HCT116 (cell line): ENCODE data around the gene ZNF521. TPM values are rescaled to one million over a fixed set of nuclear protein-coding genes. Genes with fewer than 3 reads are reported as not detected.

Experiments used
- ATAC-seq: fragments of 200-7000 bp; cut with Tn5 transposase; 2 replicates; pipeline ENCODE4 v1.9.1; 2020; ENCODE audit warnings: mild to moderate bottlenecking, moderate library complexity
- BruUV-seq: library from RNA; stranded (reverse); fragments of 400-500 nt; replicated peaks from 2 replicates; lab custom pipeline; 2021; lab: Mats Ljungman, UMichigan
- CTCF ChIA-PET: fragments of 300-600 bp; sonication (Branson Sonifier 250); formaldehyde crosslinking; loops from one replicate; lab custom pipeline; 2021; ENCODE audit warnings: antibody characterized with exemption; lab: Charles Lee
- POLR2A ChIA-PET: fragments of 300-600, 350-600 bp; sonication (Branson Sonifier 250); formaldehyde crosslinking; loops from one replicate; lab custom pipeline; 2021; ENCODE audit warnings: antibody characterized with exemption; lab: Charles Lee
- RAD21 ChIA-PET, 2 experiments: fragments of 300-600 bp; sonication (Branson Sonifier 250); formaldehyde crosslinking; loops; one replicate each; lab custom pipeline; 2023; ENCODE audit warnings: low total read pairs in 2 of 2; ENCODE audit not compliant: uncharacterized antibody in 2 of 2, unreplicated experiment in 2 of 2, low non-redundant PET in 1 of 2; lab: Charles Lee
- DNase-seq: peaks from one replicate; pipeline ENCODE4 v3.0.0-alpha.2; 2010; ENCODE audit warnings: low read depth, low spot score
- H2AFZ ChIP-seq: fragments of 200-600 bp; shearing (Covaris generic), sonication (generic); 2 replicates; pipeline ENCODE4 v1.6.1; 2017; ENCODE audit warnings: low read depth, mixed run types, mixed read lengths, antibody characterized with exemption, low read length; ENCODE audit not compliant: poor library complexity, severe bottlenecking
- H3K27ac ChIP-seq: 2 replicates; pipeline ENCODE4 v1.5.1; 2012; ENCODE audit warnings: low read depth, low read length
- H3K27me3 ChIP-seq: fragments of 200-600 bp; sonication (generic); 2 replicates; pipeline ENCODE4 v1.6.1; 2016; ENCODE audit warnings: mixed run types, low read length, mixed read lengths; ENCODE audit not compliant: insufficient read depth
- H3K36me3 ChIP-seq, 2 experiments: fragments of 200-500 bp in 1 of 2; fragments of 200-600 bp in 1 of 2; sonication (Bioruptor generic) in 1 of 2; sonication (generic) in 1 of 2; 2 replicates each; pipeline versions ENCODE4 v1.5.1 to v1.6.1; 2014 to 2016; ENCODE audit warnings: low read length in 2 of 2, inconsistent platforms in 1 of 2, mixed read lengths in 1 of 2, mixed run types in 1 of 2; ENCODE audit not compliant: insufficient read depth in 2 of 2, control insufficient read depth in 1 of 2
- H3K4me1 ChIP-seq, 2 experiments: fragments of 200-600 bp in 1 of 2; sonication (generic) in 1 of 2; 2 replicates each; pipeline versions ENCODE4 v1.5.1 to v1.6.1; 2012 to 2017; ENCODE audit warnings: low read length in 2 of 2, inconsistent platforms in 1 of 2, mild to moderate bottlenecking in 1 of 2, mixed read lengths in 1 of 2, mixed run types in 1 of 2, moderate library complexity in 1 of 2; ENCODE audit not compliant: insufficient read depth in 2 of 2, control insufficient read depth in 1 of 2
- H3K4me2 ChIP-seq: fragments of 200-600 bp; sonication (generic); 2 replicates; pipeline ENCODE4 v1.6.1; 2017; ENCODE audit warnings: mixed run types, low read length, mixed read lengths
- H3K4me3 ChIP-seq, 2 experiments: fragments of 200-600 bp in 1 of 2; sonication (generic) in 1 of 2; replicated peaks in 1 of 2; 2 replicates each; pipeline ENCODE4 v1.5.1; 2011 to 2016; ENCODE audit warnings: low read length in 2 of 2, control low read depth in 1 of 2, low read depth in 1 of 2, mild to moderate bottlenecking in 1 of 2, mixed read lengths in 1 of 2, mixed run types in 1 of 2
- H3K79me2 ChIP-seq: fragments of 200-600 bp; sonication (generic); 2 replicates; pipeline ENCODE4 v1.6.1; 2017; ENCODE audit warnings: mild to moderate bottlenecking, mixed run types, low read length, moderate library complexity, mixed read lengths; ENCODE audit not compliant: insufficient read depth
- H3K9ac ChIP-seq: fragments of 200-600 bp; sonication (generic); 2 replicates; pipeline ENCODE4 v1.6.1; 2016; ENCODE audit warnings: low read length, mixed read lengths
- H3K9me2 ChIP-seq: fragments of 200-600 bp; sonication (generic), shearing (Covaris generic); 2 replicates; pipeline ENCODE4 v1.6.1; 2017; ENCODE audit warnings: mixed run types, mild to moderate bottlenecking, moderate library complexity; ENCODE audit not compliant: insufficient read depth
- H3K9me3 ChIP-seq, 2 experiments: fragments of 200-500 bp in 1 of 2; fragments of 200-600 bp in 1 of 2; sonication (Bioruptor generic) in 1 of 2; sonication (generic) in 1 of 2; 2 replicates each; pipeline ENCODE4 v1.6.1; 2014 to 2017; ENCODE audit warnings: low read length in 2 of 2, mixed read lengths in 2 of 2, inconsistent platforms in 1 of 2, low read depth in 1 of 2, mild to moderate bottlenecking in 1 of 2, mixed run types in 1 of 2, moderate library complexity in 1 of 2; ENCODE audit not compliant: control insufficient read depth in 1 of 2, insufficient read depth in 1 of 2
- H4K20me1 ChIP-seq: fragments of 200-600 bp; sonication (generic), shearing (Covaris generic); 2 replicates; pipeline ENCODE4 v1.6.1; 2017; ENCODE audit warnings: mixed run types, mild to moderate bottlenecking, moderate library complexity; ENCODE audit not compliant: insufficient read depth
- CBX3 ChIP-seq: IDR thresholded peaks from 2 replicates; pipeline ENCODE4 v1.6.1; 2012; ENCODE audit warnings: low read depth
- CTCF ChIP-seq, 3 experiments: fragments of 200-600 bp in 1 of 3; sonication (generic) in 1 of 3; IDR thresholded peaks in 2 of 3; conservative IDR thresholded peaks in 1 of 3; 2 replicates each; pipeline ENCODE4 v1.5.1; 2012 to 2017; ENCODE audit warnings: low read depth in 2 of 3, low read length in 2 of 3, antibody characterized with exemption in 1 of 3, borderline replicate concordance in 1 of 3, control low read depth in 1 of 3, mild to moderate bottlenecking in 1 of 3, mixed read lengths in 1 of 3, mixed run types in 1 of 3, moderate library complexity in 1 of 3; ENCODE audit not compliant: insufficient read depth in 1 of 3
- EGR1 ChIP-seq: IDR thresholded peaks from 2 replicates; pipeline ENCODE4 v1.6.1; 2012; ENCODE audit warnings: low read depth
- JUND ChIP-seq: IDR thresholded peaks from 2 replicates; pipeline ENCODE4 v1.6.1; 2012
- MAX ChIP-seq: IDR thresholded peaks from 2 replicates; pipeline ENCODE4 v1.6.1; 2012
- SP1 ChIP-seq: IDR thresholded peaks from 2 replicates; pipeline ENCODE4 v1.6.1; 2012; ENCODE audit warnings: low read depth
- SRF ChIP-seq: IDR thresholded peaks from 2 replicates; pipeline ENCODE4 v1.6.1; 2012; ENCODE audit warnings: low read depth
- TCF7L2 ChIP-seq: IDR thresholded peaks from 2 replicates; pipeline ENCODE4 v1.7.0; 2011; ENCODE audit warnings: borderline replicate concordance, inconsistent platforms; ENCODE audit not compliant: insufficient read depth, insufficient read length; ENCODE audit errors: extremely low read depth
- ZNF274 ChIP-seq: fragments of 200-500 bp; sonication (Bioruptor generic); IDR thresholded peaks from 2 replicates; pipeline ENCODE4 v1.6.1; 2014; ENCODE audit warnings: mild to moderate bottlenecking, low read depth, low read length, inconsistent platforms
- intact Hi-C: fragments of 100-400 bp; cut with micrococcal nuclease; formaldehyde crosslinking; loops from 2 replicates; pipeline ENCODE4 v1.10.0; 2022
- total RNA-seq: library from RNA; stranded (reverse); gene quantifications from one replicate; pipeline ENCODE4 v1.2.1, GENCODE V29; 2021; ENCODE audit not compliant: unreplicated experiment

Gene ZNF521
- total RNA-seq, 1 experiment from 2014 or later: 0.10 TPM

GRCh38 chr18:25192065-25192464 lies 159.9 kb downstream of the ZNF521 start (continued):
- TF ChIP-seq ZNF274: no peak

GRCh38 chr18:25190472-25190871 lies 161.5 kb downstream of the ZNF521 start:
- H3K9me3 ChIP-seq: no peaks in the 10 kb centered on the region
- DNase-seq (no peak), ATAC-seq (no peak)
- no peak overlapping the region for H3K9ac ChIP-seq
- BruUV-seq: no TSS peak
- H4K20me1 ChIP-seq: no peaks in the 10 kb centered on the region
- ChIA-PET RAD21 (no interaction called here), CTCF (no interaction called here), POLR2A (no interaction called here)
- no peak overlapping the region for H3K27ac ChIP-seq
- H3K27me3 ChIP-seq: no peaks in the 10 kb centered on the region; the same call in 1 of the 2 replicates
- no peaks in the 10 kb centered on the region for H3K36me3 ChIP-seq
- H3K79me2 ChIP-seq: no peaks in the 10 kb centered on the region
- intact Hi-C loops: no loop called here
- TF ChIP-seq SP1 (no peak), CBX3 (no peak), TCF7L2 (no peak), SRF (no peak), MAX (no peak)
- H2AFZ ChIP-seq: no peak overlapping the region
- H3K4me2 ChIP-seq: no peak overlapping the region
- H3K9me2 ChIP-seq: no peaks in the 10 kb centered on the region
- H3K4me3 ChIP-seq: no peak overlapping the region
- H3K4me1 ChIP-seq: no peaks in the 10 kb centered on the region

- Histone ChIP-seq H3K9ac (no peak overlapping the region), H3K27me3 (no peaks in the 10 kb centered on the region; the same call in 1 of the 2 replicates), H3K36me3 (no peaks in the 10 kb centered on the region), H3K79me2 (no peaks in the 10 kb centered on the region), H2AFZ (no peak overlapping the region), H3K4me1 (no peaks in the 10 kb centered on the region), H4K20me1 (no peaks in the 10 kb centered on the region), H3K27ac (no peak overlapping the region), H3K4me2 (no peak overlapping the region), H3K9me3 (no peaks in the 10 kb centered on the region), H3K9me2 (no peaks in the 10 kb centered on the region), H3K4me3 (no peak overlapping the region)
- POLR2A ChIA-PET: no interaction called here
- DNase-seq (no peak), ATAC-seq (no peak)
- no peak for TF ChIP-seq EGR1
- TF ChIP-seq TCF7L2: no peak
- TF ChIP-seq JUND: no peak
- TF ChIP-seq CTCF (IDR thresholded peaks at IDR 0.05 in 2 of 3, conservative IDR thresholded peaks at IDR 0.05 in 1 of 3; ENCODE audit: borderline replicate concordance in 1 of 3, insufficient read depth in 1 of 3, low read depth in 2 of 3, low read length in 2 of 3): no peak
- CTCF ChIA-PET: no interaction called here
- intact Hi-C loops: no loop called here
- RAD21 ChIA-PET: no interaction called here
- no TSS peak for BruUV-seq
Measured at GRCh38 chr18:25189391-25190185, 162.4 kb downstream of the ZNF521 start.
